ENCODE results near the gene SDHB.

The SDHB gene

DNA sequence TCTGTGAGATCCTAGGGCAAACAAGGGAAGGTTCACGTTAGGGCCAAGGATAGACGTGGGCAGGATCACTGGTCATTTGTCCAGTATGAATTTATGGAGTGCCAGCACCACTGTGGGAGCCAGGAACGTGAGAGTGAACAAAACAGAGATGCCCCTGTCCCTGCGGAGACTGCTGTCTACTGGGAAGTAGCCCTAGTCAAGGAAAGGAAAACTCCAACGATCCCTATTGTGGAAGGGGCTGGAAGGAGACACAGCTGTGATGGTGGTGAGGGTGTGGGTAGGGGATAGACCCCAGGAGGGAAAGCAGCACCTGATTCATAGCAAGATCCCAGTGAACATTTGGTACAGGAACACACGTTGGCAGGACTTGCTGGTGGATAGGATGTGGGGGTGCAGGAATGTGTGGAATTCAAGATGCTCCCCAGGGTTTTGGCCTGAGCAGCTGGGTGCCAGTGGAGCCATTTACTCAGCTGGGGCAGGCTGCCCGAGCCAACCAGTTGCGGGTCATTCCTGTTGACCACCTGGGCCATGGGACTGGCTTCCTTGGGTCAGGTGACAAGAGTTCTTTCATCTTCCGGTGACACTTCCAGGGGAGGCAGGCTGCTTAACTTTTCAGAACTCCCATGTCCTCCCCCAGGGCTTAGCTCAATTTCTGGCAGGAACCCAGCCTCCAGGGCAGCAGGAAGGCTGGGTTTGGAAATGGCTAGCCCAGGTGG lies 40.9 kb downstream of the SDHB start:
- DNase-seq (ENCODE audit: low read depth in 2 of 2), result no peak

DNA sequence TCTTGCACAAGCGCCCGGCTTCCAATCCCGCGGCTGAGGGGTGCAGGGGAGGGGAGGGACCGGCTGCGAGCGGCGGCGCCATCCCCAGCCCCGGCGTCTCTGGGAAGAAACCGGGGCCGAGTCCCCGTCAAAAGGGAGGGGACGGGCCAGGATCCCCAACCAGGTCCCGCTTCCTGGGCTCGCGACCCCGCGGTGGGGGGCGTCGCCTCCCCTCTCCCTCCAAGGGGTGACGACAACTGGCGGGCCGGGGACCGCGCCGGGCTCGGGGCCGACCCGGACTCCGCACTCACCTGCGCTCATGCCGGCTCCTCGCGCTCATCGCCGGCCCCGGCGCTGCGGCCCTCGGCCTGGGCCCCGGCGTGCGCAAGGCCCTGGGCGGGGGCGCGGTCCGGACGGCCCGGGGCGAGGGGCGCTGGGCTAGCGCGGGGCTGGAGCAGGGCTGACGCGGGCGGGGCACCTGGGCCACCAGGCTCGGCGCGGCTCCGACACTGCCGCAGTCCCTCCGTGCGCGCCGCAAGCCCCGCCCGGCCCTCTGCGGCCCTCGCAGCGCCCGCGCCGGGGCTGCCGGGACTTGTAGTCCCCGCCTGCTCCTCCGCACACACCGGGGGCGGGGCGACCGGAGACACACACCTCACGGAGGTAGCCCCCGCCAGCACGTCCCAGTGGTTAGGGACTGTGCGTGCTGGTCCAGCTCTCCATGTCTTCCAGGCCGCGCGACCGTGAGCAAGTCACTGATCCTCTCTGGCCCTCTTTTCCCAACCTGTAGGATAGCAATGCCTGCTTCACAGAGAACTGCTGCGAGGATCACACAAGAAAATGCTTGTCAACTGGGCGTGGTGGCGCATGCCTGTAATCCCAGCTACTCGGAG lies 42.2 kb downstream of the SDHB start, which contains the start of gene ATP13A2:
ATP13A2 (minus strand) TSS at position 490 of the 869 bp plus-strand sequence; CDS start at position 300, 190 bp downstream.
- peak; percentile 59 to 63 for DNase-seq (ENCODE audit: low read depth in 2 of 2)

DNA sequence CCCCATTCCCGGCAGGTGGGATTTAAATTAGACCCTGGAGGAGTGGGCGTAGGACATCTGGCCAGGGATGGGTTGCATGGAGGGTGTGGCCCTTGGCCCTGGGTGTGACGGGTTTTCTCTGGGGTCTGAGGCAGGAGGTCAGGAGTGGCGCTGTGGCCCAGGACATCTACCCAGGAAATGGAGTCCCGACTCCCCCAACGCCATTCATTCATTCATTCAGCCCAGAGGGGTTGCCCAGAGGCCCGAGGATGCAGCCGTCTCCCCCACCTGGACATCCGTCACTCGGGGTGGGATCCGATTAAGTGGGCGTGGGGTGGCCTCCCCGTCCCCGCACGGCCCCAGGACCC lies 42.8 kb downstream of the SDHB start:
- no peak for DNase-seq (ENCODE audit: low read depth in 2 of 2)

DNA sequence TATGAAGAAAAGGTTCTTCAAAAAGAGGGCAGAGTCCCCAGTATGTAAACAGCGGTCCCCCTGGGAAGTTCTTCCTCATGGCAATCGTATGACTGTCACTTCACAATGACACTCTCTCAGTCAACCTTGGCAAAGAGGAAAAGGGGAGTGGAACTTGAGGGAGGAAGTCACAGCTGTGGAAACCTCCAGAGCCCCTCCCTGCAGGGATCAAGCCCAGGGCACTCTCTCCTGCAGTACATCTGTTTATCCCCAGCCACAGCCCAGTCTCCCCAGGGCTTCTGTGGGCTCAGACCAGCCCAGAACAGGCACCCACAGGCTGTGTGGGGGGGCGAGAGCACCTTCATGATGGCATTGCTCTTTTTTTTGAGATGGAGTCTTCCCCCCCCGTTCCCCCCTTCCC lies 44.1 kb downstream of the SDHB start:
- no peak for DNase-seq (ENCODE audit: low read depth in 2 of 2)

DNA sequence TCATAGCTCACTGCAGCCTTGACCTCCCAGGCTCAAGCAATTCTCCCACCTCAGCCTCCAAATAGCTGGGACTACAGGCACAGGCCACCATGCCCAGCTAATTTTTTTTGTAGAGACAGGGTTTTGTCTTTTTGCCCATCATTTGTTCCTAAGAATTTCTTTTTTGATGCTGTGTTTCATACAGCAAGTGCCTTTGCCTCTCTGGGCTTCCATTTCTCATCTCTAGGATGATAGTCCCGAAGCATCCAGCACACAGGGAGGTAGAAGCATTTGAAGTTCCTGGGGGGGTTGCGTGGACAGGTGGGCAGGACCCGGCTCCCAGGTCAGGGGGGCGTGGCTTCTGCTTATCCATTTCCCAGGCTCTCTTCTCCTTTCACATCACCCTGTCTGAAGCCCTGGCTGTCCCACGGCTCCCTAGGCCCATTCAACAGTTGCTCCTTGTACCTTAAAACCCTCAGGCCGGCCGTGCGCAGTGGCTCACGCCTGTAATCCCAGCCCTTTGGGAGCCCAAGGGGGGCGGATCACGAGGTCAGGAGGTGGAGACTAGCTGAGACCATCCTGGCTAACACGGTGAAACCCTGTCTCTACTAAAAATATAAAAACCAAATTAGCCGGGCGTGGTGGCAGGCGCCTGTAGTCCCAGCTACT lies 45.5 kb downstream of the SDHB start:
- DNase-seq (ENCODE audit: low read depth in 2 of 2), result no peak

DNA sequence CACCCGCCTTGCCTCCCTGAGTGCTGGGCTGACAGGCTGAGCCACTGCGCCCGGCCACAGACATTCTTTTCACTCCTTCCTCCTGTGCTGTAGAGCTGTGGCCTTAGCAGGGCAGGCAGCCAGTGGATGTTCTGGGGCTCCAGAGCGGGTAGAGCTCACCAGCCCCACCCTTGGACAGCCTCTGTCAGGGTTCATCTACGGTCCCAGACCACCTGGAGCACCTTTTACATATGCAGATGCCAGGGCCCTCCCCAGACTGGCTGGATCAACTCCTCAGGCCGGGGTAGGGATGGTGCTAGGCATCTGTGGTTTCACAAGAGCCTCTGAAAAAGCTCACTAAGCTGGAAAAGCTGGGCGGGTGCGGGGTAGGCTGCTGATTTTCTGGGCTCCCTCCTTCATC lies 46.7 kb downstream of the SDHB start:
- DNase-seq (ENCODE audit: low read depth in 2 of 2), result no peak

DNA sequence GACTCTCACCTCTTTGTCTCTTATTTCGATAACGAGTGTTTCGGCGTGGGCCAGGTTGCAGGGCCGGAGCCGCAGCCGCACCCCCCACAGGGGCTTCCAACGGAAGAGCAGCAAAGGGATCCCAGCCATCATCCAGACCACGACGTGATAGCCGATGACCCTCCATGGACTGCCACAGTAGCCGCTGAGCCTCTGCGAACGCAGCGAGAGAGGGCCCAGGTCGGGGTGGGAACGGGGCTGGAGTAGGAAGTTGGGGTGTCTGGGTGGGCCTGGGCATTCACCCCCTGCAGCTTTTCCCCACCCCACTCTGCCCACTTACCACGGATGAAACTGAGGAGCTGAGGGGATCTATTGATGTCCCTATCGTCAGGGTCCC lies 48.5 kb downstream of the SDHB start:
- no peak for DNase-seq (ENCODE audit: low read depth in 2 of 2)

DNA sequence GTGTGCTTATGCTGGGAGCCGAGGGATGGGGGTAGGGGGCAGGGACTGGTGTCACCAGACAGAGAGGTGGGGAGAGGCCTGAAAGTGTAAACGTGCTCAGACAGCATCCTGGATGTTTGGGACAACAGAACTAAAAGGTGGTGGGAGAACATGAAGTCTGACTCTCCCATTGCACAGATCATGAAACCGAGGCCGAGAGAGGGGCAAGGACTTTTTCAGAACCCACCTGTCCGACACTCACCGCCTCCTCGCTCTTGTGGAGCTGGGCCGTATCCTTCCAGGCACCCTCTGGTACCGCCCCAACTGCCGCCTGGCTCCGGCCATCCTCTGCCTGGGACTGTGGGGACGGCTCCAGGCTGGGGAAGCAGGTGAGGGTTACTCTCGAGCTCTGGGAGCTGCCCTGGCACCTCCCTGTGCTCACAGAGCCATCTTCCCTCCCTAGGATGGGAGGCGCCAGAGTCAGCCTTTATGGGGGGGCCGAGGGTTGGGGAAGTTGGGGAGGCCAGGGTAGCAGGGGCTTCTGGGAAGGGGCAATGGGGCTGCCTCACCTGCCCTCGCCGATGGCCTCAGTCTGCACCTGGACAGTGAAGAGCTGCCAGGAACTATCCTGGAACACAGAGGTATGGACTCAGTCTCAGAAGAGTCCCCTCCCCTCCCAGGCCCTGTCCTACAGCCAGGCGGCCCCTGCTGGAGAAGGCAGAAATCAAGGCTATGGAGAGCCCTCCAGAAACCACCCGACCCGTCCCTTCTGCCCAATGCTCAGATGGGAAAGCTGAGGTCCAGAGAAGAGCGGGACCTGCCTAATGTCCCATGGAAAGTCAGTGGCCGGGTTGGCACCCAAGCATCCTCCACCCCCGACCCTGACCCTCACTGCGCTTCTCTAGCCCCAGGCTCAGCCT lies 49.1 kb downstream of the SDHB start:
- no peak for DNase-seq (ENCODE audit: low read depth in 2 of 2)

DNA sequence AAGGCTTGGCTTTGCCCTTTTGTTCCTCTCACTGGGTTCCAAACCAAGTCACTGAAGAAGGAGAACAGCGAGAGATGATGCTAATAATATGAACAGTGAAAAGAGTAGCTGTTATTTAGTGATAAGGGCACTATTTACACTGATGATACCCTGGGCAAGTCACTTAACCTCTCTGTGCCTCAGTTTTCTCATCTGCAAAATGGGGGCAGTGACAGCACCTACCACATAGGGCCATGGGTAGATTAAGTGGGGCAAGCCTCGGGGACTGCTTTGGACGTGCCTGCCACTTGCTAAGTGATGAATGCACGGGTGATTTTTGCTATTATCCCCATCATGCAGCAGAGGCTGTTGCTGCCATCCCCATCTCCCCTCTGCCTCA lies 51.3 kb downstream of the SDHB start:
- DNase-seq (ENCODE audit: low read depth in 2 of 2), result no peak

DNA sequence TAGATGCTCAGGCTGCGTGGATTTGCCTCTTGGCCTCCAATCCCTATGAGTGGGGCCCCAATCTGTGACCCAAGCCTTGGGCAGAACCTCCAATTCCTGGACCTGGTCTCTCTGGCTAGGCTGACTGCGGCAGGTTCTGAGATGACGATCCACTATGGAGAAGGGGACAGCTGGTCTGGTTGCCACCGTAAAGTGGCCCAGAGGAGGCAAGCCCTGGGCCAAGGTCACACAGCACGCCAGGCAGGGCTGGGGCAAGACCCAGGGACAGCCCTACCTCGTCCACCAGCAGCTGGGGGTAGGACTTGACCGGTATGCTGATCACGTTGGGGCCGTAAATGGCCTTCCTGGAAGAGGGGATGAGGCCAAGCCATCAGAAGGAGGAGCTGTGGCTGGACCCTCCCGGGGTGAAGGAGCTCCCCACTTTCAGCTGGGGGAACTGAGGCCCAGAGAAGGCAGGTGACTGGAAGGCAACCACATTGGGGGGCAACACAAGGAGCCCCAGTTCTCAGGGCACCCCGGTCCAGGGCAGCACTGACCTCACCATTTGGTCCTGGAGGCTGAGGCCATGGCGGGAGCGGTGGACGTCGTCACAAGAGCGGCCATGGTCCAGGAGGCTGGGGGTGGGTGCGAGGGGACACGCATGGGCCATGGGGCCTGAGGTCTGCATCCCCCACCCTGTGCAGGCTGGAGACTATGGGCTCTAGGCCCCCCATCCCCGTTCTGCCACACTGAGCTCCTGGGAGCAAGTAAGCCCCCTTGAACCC lies 51.9 kb downstream of the SDHB start:
- no peak for DNase-seq (ENCODE audit: low read depth in 2 of 2)

DNA sequence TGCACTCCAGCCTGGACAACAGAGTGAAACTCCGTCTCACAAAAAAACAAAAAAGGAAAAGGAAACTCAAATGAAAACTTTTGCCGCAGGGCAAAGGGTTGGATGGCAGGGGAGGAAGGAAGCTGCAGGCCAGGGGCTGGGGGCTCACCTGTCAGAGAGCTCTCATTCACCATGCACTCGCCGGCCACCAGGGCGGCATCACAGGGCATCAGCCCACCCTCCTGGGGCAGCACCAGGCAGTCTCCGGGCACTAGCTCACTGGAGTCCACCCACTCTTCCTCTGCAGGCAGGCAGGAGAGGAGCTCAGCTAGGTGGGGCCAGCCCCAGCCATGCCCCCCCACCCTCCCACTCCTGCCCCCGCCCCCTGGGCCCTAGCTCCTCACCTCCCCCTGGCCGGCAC lies 54.0 kb downstream of the SDHB start:
- DNase-seq (ENCODE audit: low read depth in 2 of 2), result no peak

DNA sequence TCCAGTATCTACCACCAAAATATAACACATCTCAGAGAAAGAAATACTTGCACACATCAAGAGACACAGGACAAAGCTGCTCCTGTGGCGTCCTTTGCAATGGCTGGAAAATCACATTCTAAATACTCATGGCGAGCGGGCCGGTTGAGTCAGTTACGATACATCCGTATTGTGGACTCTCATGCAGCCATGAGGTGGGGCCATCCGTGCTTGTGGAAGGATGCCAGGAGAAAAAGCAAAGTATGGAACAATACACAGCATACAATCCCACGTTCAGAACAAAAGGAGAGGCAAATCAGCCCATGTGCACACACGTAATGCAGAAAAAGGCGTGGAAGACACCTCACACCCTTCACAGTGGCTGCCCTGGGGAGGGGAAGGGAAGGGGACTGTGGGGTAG lies 55.2 kb downstream of the SDHB start:
- no peak for DNase-seq (ENCODE audit: low read depth in 2 of 2)

DNA sequence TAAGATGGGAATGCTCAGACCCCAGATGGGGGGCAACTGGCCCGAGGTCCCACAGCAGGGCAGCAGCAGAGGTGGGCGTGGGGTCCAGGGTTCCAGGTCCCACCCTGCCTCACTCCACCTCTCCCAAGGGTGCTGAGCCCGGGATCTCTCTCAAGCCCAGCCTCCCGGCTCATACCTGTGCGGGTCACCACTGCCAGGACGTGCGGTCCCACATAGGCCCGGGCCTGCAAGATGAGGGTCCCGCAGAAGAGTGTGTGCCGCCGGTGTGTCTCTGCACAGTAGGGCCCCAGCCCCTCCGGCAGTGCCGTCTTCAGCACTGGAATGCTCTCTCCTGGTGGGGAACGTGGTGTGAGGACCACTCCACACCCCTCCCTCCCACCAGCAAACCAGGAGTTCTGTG lies 57.0 kb downstream of the SDHB start:
- DNase-seq (ENCODE audit: low read depth in 2 of 2), result no peak

DNA sequence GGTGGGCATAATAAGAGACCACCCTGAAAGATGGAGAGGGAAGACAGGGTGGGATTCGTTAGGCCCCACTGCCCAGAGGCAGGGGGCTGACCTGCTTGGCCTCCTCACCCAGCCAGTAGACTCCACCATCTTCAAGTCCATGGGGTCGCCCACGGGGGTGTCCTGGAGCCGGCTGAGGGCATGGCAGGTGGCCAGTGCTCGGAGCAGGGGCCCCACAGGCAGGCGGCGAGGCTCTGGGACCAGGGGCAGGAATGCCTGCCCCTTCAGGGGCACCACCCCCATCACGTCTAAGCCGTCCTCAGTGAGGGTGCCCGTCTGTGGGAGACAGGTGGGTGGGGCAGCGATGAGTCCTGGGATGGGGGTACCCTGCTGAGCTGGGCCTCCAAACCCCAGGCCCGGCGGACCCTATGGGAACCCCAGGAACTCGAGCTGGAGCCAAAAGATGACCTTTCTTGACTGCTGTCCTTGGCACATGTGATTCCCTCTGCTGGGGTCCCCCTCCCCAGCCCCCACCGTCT lies 60.3 kb downstream of the SDHB start:
- DNase-seq (ENCODE audit: low read depth in 2 of 2), result no peak

DNA sequence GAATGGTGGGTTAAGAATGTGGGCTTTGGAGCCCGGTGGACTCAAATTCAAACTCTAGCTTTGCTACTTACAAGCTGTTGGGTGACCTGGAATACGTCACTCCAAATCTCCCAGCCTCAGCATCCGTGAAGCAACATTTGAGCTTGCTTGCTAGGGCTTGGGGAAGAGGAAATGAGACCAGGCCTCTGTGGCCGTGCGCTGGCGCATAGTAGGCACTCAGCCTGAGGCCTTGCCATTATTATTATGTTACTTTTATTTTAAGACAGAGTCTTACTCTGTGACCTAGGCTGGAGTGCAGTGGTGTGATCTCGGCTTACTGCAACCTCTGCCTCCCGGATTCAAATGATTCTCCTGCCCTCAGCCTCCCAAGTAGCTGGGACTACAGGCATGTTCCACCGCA lies 61.2 kb downstream of the SDHB start:
- no peak for DNase-seq (ENCODE audit: low read depth in 2 of 2)

DNA sequence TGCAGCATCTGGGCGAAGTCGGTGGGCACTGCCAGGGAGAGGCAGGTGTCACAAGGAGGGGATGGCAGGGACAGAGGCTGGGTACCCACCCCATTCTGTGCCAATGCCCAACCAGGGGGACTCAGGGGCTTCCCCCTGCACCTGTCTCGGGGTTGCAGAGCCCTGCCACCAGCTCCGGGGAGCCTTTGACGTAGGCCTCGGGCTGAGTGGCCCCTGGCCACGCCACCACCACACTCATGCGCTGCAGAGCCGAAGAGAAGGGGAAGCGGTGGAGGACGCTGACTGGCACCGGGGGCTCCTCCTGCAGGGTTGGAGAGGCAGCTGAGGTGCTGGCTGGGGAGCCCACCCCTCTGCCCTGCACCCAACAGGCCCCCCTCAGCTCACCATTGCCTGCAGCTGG lies 61.7 kb downstream of the SDHB start:
- DNase-seq (ENCODE audit: low read depth in 2 of 2), result no peak

DNA sequence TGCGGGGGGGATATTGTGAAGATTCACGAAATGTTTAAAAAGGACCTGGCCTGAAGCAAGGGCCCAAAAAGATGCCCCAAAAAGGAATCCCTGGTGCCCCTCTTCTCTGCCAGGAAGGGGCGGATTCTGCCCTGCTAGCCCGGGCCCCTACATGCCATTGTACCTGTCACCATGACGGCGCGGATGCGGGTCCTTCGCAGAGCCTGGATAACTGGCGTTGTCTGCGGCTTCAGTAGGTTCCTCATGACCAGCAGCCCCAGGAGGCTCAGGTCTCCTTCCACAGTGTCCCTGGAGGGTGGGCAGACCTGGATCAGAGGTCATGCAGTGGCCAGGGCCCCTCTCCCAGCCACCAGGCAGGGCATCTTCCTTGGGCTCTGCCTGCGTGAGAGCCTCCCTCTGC lies 62.3 kb downstream of the SDHB start:
- DNase-seq (ENCODE audit: low read depth in 2 of 2), result no peak

DNA sequence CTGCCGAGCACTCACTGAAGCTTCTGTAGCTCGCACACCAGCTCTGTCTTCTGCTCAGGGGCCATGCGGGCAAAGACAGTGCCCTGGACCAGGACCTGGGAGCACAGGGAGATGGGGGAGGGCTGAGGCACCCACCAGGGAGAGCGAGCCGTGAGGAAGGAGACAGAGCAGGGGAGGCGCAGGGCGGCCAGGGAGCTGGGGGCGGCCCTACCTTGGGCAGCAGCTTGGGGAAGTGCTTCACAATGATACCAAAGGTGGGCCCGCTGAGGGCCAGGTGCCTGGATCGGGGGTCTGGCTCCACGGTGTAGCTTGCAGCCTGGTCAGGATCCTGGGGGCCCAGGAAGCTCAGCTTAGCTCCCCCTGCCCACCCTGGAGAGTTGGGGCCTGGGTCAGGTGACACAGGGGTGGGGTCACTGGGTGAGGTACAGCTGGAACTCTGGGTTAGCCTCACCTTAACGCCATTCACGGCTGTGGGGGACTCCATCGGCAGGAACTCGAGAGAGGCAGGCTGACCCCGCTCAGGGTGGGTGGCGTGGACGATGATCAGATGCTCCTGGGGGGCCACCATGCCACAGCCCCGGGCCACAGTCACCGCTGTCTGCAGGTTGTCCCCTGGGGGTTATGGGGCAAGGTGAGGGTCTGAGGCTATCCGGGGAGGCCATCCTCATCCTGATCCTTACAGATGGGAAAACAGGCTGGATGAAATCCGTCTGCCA lies 64.0 kb downstream of the SDHB start:
- no peak for DNase-seq (ENCODE audit: low read depth in 2 of 2)

DNA sequence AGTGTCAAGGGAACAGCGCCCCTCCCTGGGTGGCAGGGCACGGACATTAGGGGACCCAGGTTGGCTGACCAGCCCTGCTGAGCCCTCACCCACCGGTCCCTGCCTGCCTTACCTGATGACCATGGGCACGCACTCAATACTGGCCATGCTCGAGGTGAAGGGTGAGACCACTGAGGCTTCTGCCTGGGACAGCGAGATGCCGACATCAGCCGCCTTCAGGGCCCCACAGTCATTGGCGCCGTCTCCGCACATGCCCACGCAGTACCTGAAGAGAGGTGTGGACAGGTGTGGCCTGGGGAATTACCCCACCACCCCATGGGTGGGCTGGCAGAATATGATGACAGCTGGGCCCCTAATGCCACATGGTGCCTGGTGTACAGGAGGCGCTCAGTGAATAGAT lies 65.6 kb downstream of the SDHB start:
- DNase-seq (ENCODE audit: low read depth in 2 of 2), result no peak

DNA sequence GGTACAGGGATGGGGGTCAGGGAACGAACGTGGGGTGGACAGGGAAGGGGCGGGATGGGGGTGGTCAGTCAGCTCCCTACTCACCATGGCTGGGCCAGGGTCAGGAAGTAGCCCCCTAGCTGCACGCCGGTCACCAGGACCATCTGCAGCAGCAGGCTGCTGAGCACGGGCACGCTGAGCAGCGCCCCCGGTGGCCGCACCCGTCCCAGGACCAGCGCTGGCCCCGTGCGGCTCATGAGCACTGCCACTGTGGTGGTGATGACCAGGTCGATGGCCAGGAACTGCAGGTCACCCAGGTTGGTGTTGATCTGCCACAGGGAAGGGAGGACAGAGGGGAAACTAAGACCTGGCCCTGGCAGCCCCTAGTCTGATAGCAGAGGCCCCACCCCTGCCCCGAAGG lies 66.9 kb downstream of the SDHB start:
- DNase-seq (ENCODE audit: low read depth in 2 of 2), result no peak

All from stimulated activated CD8-positive, alpha-beta memory T cell treated with anti-CD3 and anti-CD28 coated beads, Interleukin-7, amount 100 ng/mL, for 1 hour (primary cell).